Measurements from ENCODE around the gene XAGE2. TPM values are rescaled to one million over a fixed set of nuclear protein-coding genes. Genes with fewer than 3 reads are reported as not detected.

The XAGE2 gene
- total RNA-seq, 3 donors from 2014 or later, result not detected

DNA sequence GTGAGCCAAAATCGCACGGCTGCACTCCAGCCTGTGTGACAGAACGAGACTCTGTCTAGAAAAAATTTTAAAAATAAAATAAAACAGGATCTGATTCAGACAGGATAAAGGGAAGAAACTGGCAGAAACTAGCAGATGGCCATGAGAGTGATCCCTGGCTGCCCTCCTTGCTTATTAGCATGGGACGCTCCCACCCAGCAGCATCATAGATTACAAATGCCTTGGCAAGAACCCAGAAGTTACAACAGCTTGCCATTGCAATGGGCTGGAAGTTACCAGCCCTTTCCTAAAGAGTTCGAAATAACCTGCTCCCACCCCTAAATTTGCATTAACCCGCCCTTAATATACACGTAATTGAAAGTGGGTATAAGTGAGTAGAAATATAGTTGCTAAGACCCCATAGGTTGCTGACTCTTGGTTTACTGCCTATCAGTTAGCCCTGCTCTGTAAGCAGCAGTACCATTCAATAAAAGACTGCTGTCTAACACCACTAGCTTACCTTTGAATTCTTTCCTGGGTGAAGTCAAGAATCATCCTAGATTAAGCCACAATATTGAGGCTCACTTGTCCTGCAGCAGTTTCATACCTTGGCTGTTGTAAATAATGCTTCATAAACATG, 9.1 kb upstream of the XAGE2 start:
- no peak for DNase-seq (ENCODE audit: low spot score in 2 of 2)
- H3K4me3 ChIP-seq, result no peak overlapping the region
- no peak overlapping the region for H3K27ac ChIP-seq
- intact Hi-C loops (cut with DNase I; ENCODE audit: low total_unique reads), result no loop called here
- no peaks in the 10 kb centered on the region for H3K9me3 ChIP-seq
- H3K4me1 ChIP-seq, result no peaks in the 10 kb centered on the region
- H3K36me3 ChIP-seq, result no peaks in the 10 kb centered on the region
- H3K27me3 ChIP-seq, result peaks cover 0 to 40% of the 10 kb centered on the region in 2 donors
- TF ChIP-seq CTCF (IDR thresholded peaks at IDR 0.05), result no peak
- TF ChIP-seq POLR2A (IDR thresholded peaks at IDR 0.05), result no peak
- no peak for TF ChIP-seq POLR2AphosphoS5 (IDR thresholded peaks at IDR 0.05)

- no peak for DNase-seq (ENCODE audit: low spot score in 2 of 2)
- no peaks in the 10 kb centered on the region for H3K9me3 ChIP-seq
- H3K4me1 ChIP-seq, result no peaks in the 10 kb centered on the region
- H3K27me3 ChIP-seq, result peaks cover 0 to 47% of the 10 kb centered on the region in 2 donors
- H3K4me3 ChIP-seq, result no peak overlapping the region
- no peak for TF ChIP-seq CTCF (IDR thresholded peaks at IDR 0.05)
- no peak for TF ChIP-seq POLR2A (IDR thresholded peaks at IDR 0.05)
- TF ChIP-seq POLR2AphosphoS5 (IDR thresholded peaks at IDR 0.05), result no peak
- H3K36me3 ChIP-seq, result no peaks in the 10 kb centered on the region
- no peak overlapping the region for H3K27ac ChIP-seq
- intact Hi-C loops (cut with DNase I; ENCODE audit: low total_unique reads), result no loop called here
These were observed 6.9 kb upstream of the XAGE2 start for GRCh38 chrX:52361941-52362340.

DNA sequence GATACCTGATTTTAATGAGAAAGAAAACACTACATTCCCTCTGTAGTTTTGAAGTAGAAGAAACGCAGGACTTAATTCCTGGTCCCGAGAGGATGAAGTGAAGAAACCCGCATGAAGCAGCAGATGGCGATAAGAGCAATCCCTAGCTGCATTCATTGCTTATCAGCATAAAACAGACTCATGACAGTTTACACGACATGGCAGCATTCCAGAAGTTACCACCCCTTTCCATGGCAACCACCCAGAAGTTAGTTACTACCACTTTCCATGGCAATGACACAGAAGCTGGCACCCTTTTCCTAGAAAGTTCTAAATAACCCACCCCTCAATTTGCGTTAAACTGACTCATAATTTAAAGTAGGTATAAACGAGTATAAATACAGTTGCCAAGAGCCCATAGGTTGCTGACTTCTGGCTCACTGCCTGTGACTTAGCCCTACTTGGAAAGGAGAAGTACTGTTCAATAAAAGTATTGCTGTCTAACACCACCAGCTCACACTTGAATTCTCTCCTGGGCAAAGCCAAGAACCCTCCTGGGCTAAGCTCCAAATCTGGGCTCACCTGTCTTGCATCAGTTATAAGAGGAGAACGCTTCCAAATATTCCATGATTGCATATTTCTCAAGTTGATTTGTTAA, 5.5 kb upstream of the XAGE2 start:
- no peak overlapping the region for H3K4me3 ChIP-seq
- intact Hi-C loops (cut with DNase I; ENCODE audit: low total_unique reads), result no loop called here
- no peak for DNase-seq (ENCODE audit: low spot score in 2 of 2)
- peaks cover 0 to 7% of the 10 kb centered on the region in 2 donors for H3K9me3 ChIP-seq
- TF ChIP-seq POLR2AphosphoS5 (IDR thresholded peaks at IDR 0.05) (no peak), CTCF (IDR thresholded peaks at IDR 0.05) (no peak), POLR2A (IDR thresholded peaks at IDR 0.05) (no peak)
- H3K27ac ChIP-seq, result no peak overlapping the region
- peaks cover 0 to 62% of the 10 kb centered on the region in 2 donors for H3K27me3 ChIP-seq
- H3K4me1 ChIP-seq, result no peaks in the 10 kb centered on the region
- H3K36me3 ChIP-seq, result no peaks in the 10 kb centered on the region

GRCh38 chrX:52378870-52379269, 10.0 kb downstream of the XAGE2 start:
- H3K27ac ChIP-seq, result no peak overlapping the region
- peaks cover 0 to 56% of the 10 kb centered on the region in 2 donors for H3K27me3 ChIP-seq
- intact Hi-C loops (cut with DNase I; ENCODE audit: low total_unique reads), result loop anchor here (5.0 kb wide), 1 partner anchor 1632 kb away; no protein-coding TSS in a partner anchor
- no peaks in the 10 kb centered on the region for H3K4me1 ChIP-seq
- no peak for DNase-seq (ENCODE audit: low spot score in 2 of 2)
- no peaks in the 10 kb centered on the region for H3K9me3 ChIP-seq
- TF ChIP-seq POLR2A (IDR thresholded peaks at IDR 0.05), result no peak
- no peak for TF ChIP-seq CTCF (IDR thresholded peaks at IDR 0.05)
- no peak for TF ChIP-seq POLR2AphosphoS5 (IDR thresholded peaks at IDR 0.05)
- H3K4me3 ChIP-seq, result no peak overlapping the region
- no peaks in the 10 kb centered on the region for H3K36me3 ChIP-seq

GRCh38 chrX:52380993-52381392, 12.2 kb downstream of the XAGE2 start:
- Histone ChIP-seq H3K27me3 (peaks cover 0 to 56% of the 10 kb centered on the region in 2 donors), H3K36me3 (no peaks in the 10 kb centered on the region), H3K27ac (no peak overlapping the region), H3K4me3 (no peak overlapping the region), H3K9me3 (no peaks in the 10 kb centered on the region), H3K4me1 (no peaks in the 10 kb centered on the region)
- no peak for DNase-seq (ENCODE audit: low spot score in 2 of 2)
- no peak for TF ChIP-seq CTCF (IDR thresholded peaks at IDR 0.05)
- no peak for TF ChIP-seq POLR2AphosphoS5 (IDR thresholded peaks at IDR 0.05)
- no peak for TF ChIP-seq POLR2A (IDR thresholded peaks at IDR 0.05)
- intact Hi-C loops (cut with DNase I; ENCODE audit: low total_unique reads), result no loop called here
